Endometrial microvascular endothelial cells (primary cell): ENCODE measurements around the gene POLR2E. TPM values are rescaled to one million over a fixed set of nuclear protein-coding genes. Genes with fewer than 3 reads are reported as not detected.

Experiments
- in situ Hi-C: cut with HindIII; loops from 2 replicates; pipeline ENCODE4 v1.10.0; 2017; ENCODE audit warnings: low sequenced_read_pairs, low pct_unique_long_range_greater_than_20kb; ENCODE audit errors: inconsistent ontology term
- total RNA-seq: library from RNA; depleted of rRNA; stranded (reverse); fragments of >200 nt; gene quantifications from one replicate; pipeline ENCODE4 v1.2.3, GENCODE V29; 2015; ENCODE audit errors: inconsistent ontology term

POLR2E gene
- total RNA-seq, 1 donor from 2014 or later, result 304 TPM

DNA sequence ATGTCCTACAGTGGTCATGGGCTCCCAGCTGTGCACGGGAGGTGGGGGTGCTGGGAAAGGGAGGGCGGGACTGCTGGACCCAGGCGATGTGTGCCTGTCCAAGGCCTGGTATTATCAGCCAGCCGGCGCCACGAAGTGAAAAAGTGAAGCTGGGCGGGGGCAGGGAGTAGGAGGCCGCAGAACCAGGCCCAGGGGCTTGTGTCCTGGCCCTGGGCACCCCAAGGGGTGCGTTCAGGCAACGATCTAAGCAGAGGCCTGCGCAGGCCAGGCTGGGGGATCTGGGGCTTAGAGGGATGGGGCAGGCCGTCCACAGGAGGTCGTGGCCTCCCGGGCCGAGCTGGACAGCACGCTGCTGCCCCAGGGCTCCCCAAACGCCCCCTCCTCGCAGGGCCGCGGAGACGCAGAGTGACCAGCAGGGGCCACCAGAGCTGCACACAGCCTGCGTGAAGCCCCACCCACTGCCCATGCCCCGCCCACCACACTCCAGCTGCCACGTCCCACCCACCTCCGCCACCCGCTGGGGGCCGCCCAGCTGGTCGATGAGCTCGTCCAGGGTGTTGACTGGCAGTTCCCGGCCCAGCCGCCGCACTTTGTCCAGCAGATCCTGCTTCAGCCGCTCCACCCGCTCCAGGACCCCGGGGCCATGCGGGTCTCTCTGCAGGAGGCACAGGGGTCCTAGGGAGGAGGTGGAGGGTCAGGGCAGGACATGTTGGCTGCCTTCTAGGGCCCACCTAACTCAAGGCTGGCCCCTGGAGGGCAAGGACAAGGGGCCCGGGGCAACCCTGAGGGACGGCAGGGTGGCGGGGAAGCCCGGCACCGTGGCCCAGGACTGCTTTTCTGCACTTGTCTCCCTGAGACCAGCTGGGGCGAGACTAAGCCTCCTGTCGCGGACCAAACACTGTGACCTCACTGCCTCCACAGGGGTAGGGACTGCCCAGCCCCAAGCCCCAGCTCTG, 18.1 kb upstream of the POLR2E start:
- in situ Hi-C loops, result no loop called here

DNA sequence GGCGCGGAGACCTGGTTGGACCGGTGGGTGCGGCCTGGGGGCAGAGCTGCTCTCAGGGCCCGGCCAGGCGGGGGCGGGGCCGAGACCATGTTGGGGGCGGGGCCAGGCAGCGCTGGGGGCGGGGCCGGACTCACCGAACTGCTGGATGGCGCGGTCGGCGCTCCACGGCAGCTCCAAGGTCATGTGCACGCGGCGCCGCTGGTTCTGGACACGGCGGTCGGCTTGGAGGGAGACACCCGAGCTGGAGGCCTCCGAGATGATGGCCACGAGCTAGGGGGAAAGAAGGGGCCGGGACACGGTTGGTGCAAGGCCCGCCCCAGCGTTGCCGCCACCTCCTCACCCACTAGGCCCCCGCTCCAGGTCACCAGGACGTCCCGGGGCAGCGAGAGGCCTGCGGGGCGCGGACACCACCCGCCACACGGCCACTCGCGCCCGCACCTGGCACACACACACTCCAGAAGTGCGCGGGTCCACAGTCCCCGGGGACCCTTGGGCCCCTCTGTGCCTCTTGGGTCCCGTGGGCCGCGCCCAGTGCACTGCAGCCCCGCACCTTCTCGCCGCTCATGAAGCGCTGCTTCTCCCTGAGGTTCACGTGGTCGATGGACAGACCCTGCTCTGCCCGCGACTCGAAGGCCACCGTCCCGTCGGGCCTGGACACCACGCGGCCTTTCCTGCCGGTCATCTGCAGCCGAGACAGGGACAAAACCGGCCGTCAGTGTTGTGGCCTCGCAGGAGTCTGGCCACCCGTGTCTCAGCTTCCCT, 17.3 kb upstream of the POLR2E start:
- in situ Hi-C loops, result no loop called here

DNA sequence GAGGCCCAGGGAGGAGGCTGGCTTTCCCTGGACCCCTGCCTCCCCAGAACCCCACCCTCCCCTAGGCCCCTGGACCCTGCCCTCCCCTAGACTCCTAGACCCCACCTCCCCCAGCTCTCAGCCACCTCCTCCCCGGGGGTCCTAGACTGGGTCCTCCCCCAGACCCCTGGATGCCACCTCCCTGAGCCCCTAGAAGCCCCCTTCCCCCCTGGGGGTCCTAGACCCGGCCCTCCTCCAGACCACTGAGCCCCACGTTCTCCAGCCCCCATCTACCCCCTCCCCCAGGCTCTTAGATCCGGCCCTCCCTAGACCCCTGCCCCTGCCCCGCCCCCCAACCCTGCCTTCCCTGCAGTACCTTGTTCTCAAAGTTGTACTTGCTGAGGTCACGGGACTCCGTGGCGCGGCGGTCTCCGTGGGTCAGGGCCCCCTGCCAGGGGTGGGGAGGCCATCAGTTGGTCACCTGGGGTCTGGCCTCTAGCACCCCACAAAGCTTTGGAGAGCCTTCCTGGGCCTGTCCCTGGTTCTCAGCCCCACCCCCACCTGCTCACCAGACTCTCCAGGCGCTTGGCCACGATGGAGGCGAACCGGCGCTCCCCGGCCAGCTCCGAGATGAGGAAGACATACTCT, 16.6 kb upstream of the POLR2E start:
- in situ Hi-C loops, result no loop called here

DNA sequence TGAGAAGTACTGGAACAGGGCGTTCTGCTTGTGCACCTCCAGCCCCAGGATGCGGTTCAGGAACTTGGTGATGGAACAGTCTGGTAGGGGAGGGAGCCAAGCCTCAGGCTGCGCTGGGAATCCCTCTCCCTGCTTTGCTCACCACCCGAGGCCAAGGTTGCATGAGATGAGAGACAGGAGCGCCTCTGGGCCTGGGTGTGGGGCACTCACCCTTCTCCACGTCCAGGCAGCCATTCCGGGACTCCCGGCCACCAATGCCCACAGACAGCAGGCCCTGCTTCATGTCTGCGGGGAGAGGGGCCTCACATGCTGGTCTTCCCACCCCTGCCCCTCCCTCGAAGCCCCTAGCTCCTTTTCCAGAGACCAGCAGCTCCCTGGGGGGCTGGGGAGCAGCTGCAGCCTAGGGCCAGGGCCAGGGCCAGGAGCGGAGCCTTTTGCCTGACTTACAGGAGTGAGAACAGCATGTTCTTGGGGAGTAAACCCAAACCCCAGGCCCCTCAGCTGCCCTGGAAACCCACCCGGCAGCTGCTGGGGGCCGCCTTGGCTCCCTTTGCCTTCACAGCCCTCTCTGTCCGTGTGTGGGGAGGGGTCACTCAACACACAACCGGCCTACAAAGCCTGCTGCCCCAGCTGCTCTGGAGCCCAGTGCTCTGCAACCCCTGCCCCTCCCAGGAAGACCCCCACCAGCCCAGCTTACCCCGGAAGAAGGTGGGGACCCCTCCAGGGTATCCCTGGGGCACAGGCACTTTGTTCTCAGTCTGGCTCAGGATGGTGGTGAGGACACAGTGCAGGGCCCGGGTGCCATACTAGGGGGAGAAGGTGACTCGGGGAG, 15.8 kb upstream of the POLR2E start:
- in situ Hi-C loops, result no loop called here

DNA sequence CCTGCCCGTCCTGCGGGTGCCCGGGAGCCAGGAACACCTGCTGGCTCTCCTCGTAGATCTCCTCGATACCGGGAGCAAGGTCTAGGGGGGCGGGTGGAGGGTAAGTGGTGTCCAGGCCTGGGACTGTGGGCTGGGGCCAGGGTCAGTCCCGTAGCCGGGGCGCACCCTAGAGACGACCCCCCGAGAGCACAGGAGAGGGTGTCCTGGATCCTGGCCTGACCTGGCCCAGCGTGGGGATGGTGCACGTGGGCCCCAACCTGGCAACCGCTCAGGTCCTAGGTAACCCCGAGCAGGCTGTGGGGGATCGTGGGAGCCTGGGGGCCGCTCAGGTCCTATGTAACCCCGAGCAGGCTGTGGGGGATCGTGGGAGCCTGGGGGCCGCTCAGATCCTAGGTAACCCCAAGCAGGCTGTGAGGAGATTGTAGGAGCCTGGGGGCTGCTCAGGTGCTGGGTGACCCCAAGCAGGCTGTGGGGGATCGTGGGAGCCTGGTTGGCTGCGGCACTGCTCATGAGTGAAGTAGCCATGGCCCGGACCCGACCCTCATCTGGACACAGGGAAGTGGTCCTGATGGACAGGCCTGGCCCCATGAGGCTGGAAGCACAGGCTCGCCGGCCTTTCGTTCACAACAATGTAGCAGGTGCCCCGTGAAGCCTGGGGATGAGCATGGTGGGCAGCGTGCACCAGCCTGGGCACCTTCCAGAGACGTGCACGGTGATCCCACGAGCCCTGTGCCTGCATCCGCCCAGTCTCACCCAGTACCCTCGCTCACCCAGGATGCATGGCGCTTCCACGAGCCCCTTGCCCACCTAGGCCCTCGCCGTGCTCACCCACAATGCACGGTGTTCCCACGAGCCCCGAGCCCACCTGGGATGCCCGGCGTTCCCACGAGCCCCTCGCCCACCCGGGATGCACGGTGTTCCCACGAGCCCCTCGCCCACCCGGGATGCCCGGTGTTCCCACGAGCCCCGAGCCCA, 14.8 kb upstream of the POLR2E start:
- in situ Hi-C loops, result no loop called here

DNA sequence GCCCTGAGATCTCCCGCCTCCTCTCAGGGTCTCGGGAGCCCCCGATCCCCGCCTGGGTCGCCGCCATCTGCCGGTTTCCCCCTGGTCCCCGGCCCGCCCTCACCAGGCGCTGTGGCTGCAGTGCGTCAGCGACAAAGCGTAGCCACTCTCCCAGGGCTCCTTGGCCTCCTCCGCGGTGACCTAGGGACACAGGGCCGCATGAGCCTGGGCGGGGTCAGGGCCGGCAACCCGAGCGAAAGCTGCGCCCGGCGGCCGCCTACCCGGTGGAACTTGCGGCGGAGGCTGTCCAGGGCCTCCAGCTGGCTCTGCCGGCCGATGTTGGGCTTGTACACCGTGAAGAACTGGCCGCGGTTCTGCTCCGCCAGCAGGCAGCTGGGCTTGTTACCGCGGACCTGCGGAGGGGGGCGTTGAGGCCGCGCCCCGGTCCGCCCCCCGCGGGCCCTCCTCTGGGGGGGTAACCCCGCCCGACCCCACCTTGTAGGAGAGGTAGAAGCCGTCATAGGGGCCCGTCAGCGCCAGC, 13.9 kb upstream of the POLR2E start:
- in situ Hi-C loops, result no loop called here

DNA sequence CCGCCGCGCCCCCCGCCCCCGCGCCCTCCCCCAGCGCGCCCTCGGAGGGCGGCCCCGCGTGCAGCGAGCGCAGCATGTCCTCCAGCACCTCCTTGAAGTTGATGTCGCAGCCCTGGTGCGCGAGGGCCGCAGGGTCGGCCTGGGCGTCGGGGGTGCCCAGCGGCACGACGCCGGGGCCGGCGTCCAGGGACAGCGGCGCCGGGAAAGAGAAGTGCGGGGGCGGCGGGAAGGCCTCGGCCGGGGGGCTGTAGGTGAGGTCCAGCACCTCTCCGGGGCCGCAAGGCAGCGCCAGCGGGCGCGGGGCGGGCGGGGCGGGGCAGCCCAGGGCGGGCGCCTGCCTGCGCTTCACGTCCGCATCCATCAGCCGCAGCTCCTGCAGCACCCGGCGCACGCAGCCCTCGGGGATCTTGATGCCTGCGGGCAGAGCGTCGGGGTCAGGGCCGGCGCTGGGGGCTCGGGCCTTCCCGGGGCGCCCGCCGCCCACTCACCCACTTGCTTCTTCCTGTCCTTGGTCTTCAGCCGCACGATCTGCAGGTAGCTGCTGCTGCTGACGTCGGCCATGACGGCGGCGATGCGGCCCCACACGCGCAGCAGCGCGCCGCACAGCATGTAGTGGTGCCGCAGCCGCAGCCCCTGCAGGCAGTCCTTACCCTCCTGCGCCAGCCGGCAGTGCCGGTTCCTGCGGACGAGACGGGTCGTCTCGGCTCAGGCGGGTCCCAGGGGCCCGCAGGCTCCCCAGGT, 13.3 kb upstream of the POLR2E start:
- in situ Hi-C loops, result no loop called here

DNA sequence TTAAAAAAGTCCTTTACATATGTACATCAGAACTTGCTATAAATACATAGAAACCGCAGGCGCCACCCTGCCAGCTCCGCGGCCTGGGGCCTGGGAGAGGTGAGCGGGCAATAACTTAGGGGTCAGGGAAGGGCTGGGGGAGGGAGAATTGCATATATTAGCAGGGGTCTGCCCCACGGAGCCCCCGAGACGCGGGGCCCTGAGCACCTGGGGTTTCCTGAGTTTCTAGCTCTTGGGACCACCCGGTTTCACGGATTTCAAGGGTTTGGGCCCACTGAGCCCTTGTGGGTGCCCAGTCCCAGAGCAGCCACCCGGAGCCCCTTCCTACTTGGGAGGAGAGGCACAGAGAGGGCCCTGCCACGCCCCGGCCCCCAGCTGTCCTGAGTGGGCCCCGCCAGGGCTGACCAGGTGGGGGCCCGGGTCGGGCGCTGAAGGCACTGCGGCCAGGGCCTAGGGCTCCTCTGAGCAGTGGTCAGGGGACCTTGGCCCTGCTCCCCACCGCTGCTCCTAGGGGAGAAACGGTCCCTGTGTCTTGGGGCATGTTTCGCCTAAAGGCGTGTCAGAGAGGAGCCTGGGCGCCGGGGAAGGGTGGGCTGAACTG, 12.6 kb upstream of the POLR2E start:
- in situ Hi-C loops, result no loop called here

DNA sequence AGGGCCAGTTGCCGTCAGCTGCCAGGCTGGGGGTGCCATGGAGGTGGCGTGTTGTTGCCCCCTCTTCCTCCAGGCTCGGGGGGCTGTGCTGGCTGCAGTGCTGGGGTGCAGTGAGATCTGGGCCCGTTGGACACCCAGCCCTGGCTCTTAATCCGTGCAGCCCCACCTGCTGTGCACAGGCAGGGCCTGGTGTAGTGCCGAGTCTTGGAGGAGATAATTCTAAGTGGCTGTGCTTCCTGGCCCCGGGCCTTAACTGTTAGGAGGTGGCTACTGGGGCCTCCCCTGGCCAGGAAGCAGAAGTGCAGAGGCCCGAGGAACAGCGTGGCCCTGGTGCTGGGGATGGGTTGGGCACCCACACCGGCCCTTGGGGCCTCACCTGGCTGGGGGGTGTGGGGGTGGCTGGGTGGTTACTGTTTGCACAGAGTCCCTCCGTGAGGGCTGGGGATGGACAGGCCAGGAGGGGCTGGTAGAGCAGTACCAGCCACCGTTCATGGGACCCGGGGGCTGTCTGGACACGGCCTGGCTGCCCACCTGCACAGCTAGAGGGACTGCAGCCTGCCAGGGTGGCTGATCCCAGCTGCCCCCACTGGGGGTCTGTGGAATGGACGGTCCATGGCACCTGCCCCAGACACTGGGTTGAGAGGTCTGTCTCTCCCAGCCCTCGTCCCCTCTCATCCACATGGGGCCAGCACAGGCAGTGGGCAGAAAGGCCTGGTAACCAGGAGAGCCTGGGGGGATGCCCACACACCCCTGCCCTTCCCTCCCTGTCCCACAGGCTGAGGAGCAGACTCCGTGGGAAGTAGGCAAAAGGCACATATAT, 11.9 kb upstream of the POLR2E start:
- in situ Hi-C loops, result no loop called here

DNA sequence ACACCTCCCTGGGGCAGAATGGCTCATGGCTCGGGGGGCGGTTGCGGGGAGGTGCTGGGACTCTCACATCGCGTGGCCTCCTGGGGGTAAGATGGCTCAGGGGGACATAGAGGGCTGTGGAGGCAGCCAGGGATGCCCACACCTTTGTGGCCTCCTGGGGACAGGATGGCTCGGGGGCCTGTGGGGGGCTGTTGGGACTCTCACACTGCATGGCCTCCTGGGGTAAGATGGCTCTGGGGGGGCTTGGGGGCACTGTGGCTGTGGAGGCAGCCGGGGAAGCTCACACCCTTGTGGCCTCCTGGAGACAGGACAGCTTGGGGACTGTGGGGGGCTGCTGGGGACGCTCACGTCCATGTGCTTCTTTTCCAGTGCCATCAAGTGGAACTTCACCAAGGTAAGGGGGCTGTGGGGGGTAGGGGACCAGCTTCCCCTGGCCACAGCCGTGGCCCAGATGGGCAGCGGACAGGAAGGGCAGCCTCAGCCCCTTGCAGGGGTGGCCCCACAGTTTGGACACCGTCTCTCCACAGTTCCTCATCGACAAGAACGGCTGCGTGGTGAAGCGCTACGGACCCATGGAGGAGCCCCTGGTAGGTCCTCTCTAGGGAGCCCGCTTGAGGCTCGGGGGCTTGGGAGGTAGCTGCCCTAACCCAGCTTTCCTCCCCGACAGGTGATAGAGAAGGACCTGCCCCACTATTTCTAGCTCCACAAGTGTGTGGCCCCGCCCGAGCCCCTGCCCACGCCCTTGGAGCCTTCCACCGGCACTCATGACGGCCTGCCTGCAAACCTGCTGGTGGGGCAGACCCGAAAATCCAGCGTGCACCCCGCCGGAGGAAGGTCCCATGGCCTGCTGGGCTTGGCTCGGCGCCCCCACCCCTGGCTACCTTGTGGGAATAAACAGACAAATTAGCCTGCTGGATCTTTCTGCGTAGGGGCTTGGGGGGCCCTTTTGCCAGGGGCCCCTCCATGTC, 11.0 kb upstream of the POLR2E start:
- in situ Hi-C loops, result no loop called here

DNA sequence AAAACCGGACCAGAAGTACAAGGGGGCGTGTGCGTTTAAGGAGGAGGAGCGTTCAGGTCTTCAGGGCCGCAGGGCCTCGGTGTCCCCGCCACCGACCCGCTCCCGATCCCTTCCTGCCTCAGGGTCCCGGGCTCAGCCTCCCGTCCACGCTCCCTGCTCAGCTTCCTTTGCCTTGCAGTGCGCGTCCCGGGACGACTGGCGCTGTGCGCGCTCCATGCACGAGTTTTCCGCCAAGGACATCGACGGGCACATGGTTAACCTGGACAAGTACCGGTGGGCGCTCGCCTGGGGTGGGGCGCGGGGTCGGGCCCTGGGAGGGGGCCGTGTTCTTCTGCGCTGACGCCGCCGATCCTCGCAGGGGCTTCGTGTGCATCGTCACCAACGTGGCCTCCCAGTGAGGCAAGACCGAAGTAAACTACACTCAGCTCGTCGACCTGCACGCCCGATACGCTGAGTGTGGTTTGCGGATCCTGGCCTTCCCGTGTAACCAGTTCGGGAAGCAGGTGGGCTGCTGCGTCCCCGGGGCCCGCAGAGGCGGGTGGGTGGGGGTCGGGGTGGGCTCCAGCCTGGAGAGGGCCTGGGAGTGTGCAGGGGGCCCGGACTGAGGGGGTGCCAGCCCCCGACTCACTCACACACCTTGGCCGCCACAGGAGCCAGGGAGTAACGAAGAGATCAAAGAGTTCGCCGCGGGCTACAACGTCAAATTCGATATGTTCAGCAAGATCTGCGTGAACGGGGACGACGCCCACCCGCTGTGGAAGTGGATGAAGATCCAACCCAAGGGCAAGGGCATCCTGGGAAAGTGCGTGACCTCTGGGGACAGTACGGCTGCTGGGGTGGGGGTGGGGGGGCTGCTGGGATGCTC, 10.1 kb upstream of the POLR2E start:
- in situ Hi-C loops, result no loop called here

DNA sequence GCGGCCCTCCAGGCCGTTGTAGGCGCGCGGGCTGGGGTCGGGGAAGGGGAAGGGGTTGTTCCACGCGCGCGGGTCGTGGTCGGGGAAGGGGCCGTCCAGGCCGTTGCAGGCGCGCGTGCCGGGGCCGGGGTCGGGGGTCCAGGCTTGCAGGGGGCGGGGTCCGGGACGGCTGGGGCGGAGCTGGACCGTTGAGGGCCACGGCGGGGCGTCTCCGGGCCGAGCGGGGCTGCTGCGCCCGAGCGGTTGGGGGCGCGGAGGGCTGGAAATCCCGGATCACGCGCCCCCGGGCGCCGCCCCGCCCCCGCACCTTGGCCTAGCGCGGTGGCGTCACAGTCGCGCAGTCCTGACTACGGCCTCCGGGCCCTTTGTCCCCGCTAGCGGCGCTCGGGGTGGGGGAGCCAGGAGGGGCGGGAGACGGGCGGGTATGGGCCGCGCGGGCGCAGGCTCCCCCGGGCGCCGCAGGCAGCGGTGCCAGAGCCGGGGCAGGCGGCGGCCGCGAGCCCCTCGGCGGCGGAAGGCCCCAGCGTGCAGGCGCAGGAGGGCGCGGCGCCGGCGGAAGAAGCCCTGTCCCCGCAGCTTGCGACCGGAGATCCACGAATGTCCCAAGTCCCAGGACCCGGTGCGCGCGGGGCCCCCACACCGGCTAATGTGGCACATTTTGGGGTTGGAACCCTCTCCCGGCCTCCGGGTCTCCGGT, 9.3 kb upstream of the POLR2E start:
- in situ Hi-C loops, result no loop called here

DNA sequence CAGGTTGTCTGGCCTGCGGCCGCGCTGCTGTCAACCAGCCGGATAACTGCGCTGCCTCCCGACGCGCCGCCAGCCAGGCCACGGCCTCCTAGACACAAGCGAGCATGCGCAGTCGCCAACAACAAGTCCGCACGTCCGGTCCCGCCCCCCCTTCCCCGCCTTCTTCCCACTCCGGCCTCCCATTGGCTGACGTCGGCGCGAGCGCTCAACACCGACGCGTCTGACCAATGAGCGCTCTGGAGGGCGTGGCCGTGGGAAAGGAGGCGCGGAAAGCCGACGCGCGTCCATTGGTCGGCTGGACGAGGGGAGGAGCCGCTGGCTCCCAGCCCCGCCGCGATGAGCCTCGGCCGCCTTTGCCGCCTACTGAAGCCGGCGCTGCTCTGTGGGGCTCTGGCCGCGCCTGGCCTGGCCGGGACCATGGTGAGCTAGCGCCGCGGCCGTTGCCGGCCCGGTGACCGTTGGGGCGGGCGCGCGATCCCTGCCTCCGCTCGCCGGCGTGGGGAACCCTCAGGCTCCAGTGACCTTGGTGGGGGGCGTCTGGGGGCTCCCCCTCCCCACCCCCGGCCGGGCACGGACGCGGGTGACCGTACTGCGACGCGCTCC, 8.6 kb upstream of the POLR2E start, which contains the start of gene GPX4:
TSS of gene GPX4 (plus strand) at position 287 of the 603 bp plus-strand sequence. CDS start at position 337, 50 bp downstream.
- in situ Hi-C loops, result no loop called here
